Mucosa of rectum (tissue), 2 donors: Measurements from ENCODE around the gene GLRB.

Source experiments
- H3K27ac ChIP-seq, 2 donors: one replicate each; pipeline ENCODE4 v1.7.0; 2013; ENCODE audit warnings: inconsistent platforms in 2 of 2, low read depth in 2 of 2, low read length in 2 of 2
- H3K27me3 ChIP-seq, 2 donors: one replicate each; pipeline ENCODE4 v1.7.0; 2013; ENCODE audit warnings: low read length in 2 of 2; ENCODE audit not compliant: control insufficient read depth in 2 of 2, insufficient read depth in 2 of 2
- H3K36me3 ChIP-seq, 2 donors: one replicate each; pipeline ENCODE4 v1.7.0; 2013; ENCODE audit warnings: low read length in 2 of 2; ENCODE audit not compliant: control insufficient read depth in 2 of 2, insufficient read depth in 2 of 2
- H3K4me1 ChIP-seq, 2 donors: one replicate each; pipeline ENCODE4 v1.7.0; 2013; ENCODE audit warnings: low read length in 2 of 2, mild to moderate bottlenecking in 1 of 2; ENCODE audit not compliant: control insufficient read depth in 2 of 2, insufficient read depth in 2 of 2
- H3K4me3 ChIP-seq, 2 donors: one replicate each; pipeline ENCODE4 v1.7.0; 2013; ENCODE audit warnings: low read length in 2 of 2
- H3K9ac ChIP-seq, 2 donors: one replicate each; pipeline ENCODE4 v1.7.0; 2013; ENCODE audit warnings: low read length in 2 of 2, low read depth in 1 of 2, mild to moderate bottlenecking in 1 of 2
- H3K9me3 ChIP-seq, 2 donors: one replicate each; pipeline ENCODE4 v1.7.0; 2013; ENCODE audit warnings: low read length in 2 of 2; ENCODE audit not compliant: control insufficient read depth in 2 of 2
- donor health status: healthy.
- donor health status: Normal muscosa, but diverticular disease.

The GLRB gene

GRCh38 chr4:157072002-157072401 is 3.9 kb upstream of the GLRB start:
- Histone ChIP-seq H3K36me3 (no peaks in the 10 kb centered on the region), H3K4me3 (no peak overlapping the region), H3K27me3 (peaks cover 0 to 9% of the 10 kb centered on the region in 2 donors)

GRCh38 chr4:157075401-157075800 is 549 bp upstream of the GLRB start:
- Histone ChIP-seq H3K9ac (no peak overlapping the region), H3K4me3 (no peak overlapping the region), H3K36me3 (no peaks in the 10 kb centered on the region), H3K9me3 (no peaks in the 10 kb centered on the region), H3K27ac (no peak overlapping the region), H3K4me1 (no peaks in the 10 kb centered on the region), H3K27me3 (peaks cover 0 to 9% of the 10 kb centered on the region in 2 donors)

More at GRCh38 chr4:157072002-157072401, 3.9 kb upstream of the GLRB start:
- no peaks in the 10 kb centered on the region for H3K9me3 ChIP-seq
- H3K9ac ChIP-seq, result no peak overlapping the region
- H3K4me1 ChIP-seq, result no peaks in the 10 kb centered on the region
- H3K27ac ChIP-seq, result no peak overlapping the region

GRCh38 chr4:157076578-157076947 is 613 bp downstream of the GLRB start:
- Histone ChIP-seq H3K4me3 (peak overlapping the region; percentile 43), H3K9ac (no peak overlapping the region), H3K27ac (no peak overlapping the region), H3K36me3 (no peaks in the 10 kb centered on the region), H3K9me3 (no peaks in the 10 kb centered on the region), H3K4me1 (no peaks in the 10 kb centered on the region), H3K27me3 (peaks cover 0 to 9% of the 10 kb centered on the region in 2 donors)

GRCh38 chr4:157079441-157079840 is 3.5 kb downstream of the GLRB start:
- Histone ChIP-seq H3K9me3 (no peaks in the 10 kb centered on the region), H3K36me3 (no peaks in the 10 kb centered on the region), H3K27me3 (peaks cover 0 to 9% of the 10 kb centered on the region in 2 donors), H3K4me1 (no peaks in the 10 kb centered on the region), H3K4me3 (no peak overlapping the region), H3K27ac (no peak overlapping the region), H3K9ac (no peak overlapping the region)

- no peaks in the 10 kb centered on the region for H3K36me3 ChIP-seq
- peaks cover 0 to 6% of the 10 kb centered on the region in 2 donors for H3K27me3 ChIP-seq
- no peaks in the 10 kb centered on the region for H3K9me3 ChIP-seq
- H3K4me1 ChIP-seq, result no peaks in the 10 kb centered on the region
- no peak overlapping the region for H3K9ac ChIP-seq
- no peak overlapping the region for H3K27ac ChIP-seq
- H3K4me3 ChIP-seq, result no peak overlapping the region
Observed at GRCh38 chr4:157080605-157081004, 4.7 kb downstream of the GLRB start.

- no peak overlapping the region for H3K4me3 ChIP-seq
- no peak overlapping the region for H3K9ac ChIP-seq
- H3K27me3 ChIP-seq, result no peaks in the 10 kb centered on the region
- no peaks in the 10 kb centered on the region for H3K36me3 ChIP-seq
- H3K27ac ChIP-seq, result no peak overlapping the region
- H3K4me1 ChIP-seq, result no peaks in the 10 kb centered on the region
- H3K9me3 ChIP-seq, result no peaks in the 10 kb centered on the region
Observed at GRCh38 chr4:157095716-157096115, 19.8 kb downstream of the GLRB start.

GRCh38 chr4:157096439-157096838 is 20.5 kb downstream of the GLRB start:
- no peaks in the 10 kb centered on the region for H3K27me3 ChIP-seq
- H3K9me3 ChIP-seq, result no peaks in the 10 kb centered on the region
- no peak overlapping the region for H3K9ac ChIP-seq
- H3K36me3 ChIP-seq, result no peaks in the 10 kb centered on the region
- H3K4me1 ChIP-seq, result no peaks in the 10 kb centered on the region
- H3K27ac ChIP-seq, result no peak overlapping the region
- H3K4me3 ChIP-seq, result no peak overlapping the region

GRCh38 chr4:157099506-157099905 is 23.6 kb downstream of the GLRB start:
- Histone ChIP-seq H3K27me3 (no peaks in the 10 kb centered on the region), H3K9me3 (no peaks in the 10 kb centered on the region), H3K4me1 (no peaks in the 10 kb centered on the region), H3K9ac (no peak overlapping the region), H3K4me3 (no peak overlapping the region), H3K27ac (no peak overlapping the region), H3K36me3 (no peaks in the 10 kb centered on the region)

GRCh38 chr4:157104541-157104940 is 28.6 kb downstream of the GLRB start:
- Histone ChIP-seq H3K4me3 (no peak overlapping the region), H3K27me3 (no peaks in the 10 kb centered on the region), H3K9me3 (no peaks in the 10 kb centered on the region), H3K27ac (no peak overlapping the region), H3K4me1 (no peaks in the 10 kb centered on the region), H3K9ac (no peak overlapping the region), H3K36me3 (no peaks in the 10 kb centered on the region)

- H3K27me3 ChIP-seq, result no peaks in the 10 kb centered on the region
- H3K9ac ChIP-seq, result no peak overlapping the region
- H3K4me1 ChIP-seq, result no peaks in the 10 kb centered on the region
- H3K27ac ChIP-seq, result no peak overlapping the region
- H3K4me3 ChIP-seq, result no peak overlapping the region
- H3K36me3 ChIP-seq, result no peaks in the 10 kb centered on the region
- H3K9me3 ChIP-seq, result no peaks in the 10 kb centered on the region
Observed at GRCh38 chr4:157114671-157115070, 38.7 kb downstream of the GLRB start.
